AG10803 (cell line): ENCODE results near the gene ELOA.

Experiments used
- DNase-seq: peaks from one replicate; pipeline ENCODE4 v3.0.0; 2010; ENCODE audit warnings: low read depth
- H3K4me3 ChIP-seq: 2 replicates; pipeline ENCODE4 v1.5.1; 2011; ENCODE audit warnings: mild to moderate bottlenecking, low read length, control low read depth
- CTCF ChIP-seq: conservative IDR thresholded peaks from 2 replicates; pipeline ENCODE4 v1.5.1; 2011; ENCODE audit warnings: mild to moderate bottlenecking, low read length, control low read depth, inconsistent platforms

The ELOA gene

GRCh38 chr1:23810818-23811540, 67.7 kb downstream of the ELOA start:
- H3K4me3 ChIP-seq = no peak overlapping the region
- peak; percentile 61 for TF ChIP-seq CTCF
- DNase-seq = no peak
